GM10266 (cell line): ENCODE results near the gene TSPOAP1.
A peak's percentile ranks its signal among the peaks of the same experiment; 100 is the strongest.

Experiments
- DNase-seq: peaks from one replicate; pipeline ENCODE4 v3.0.0; 2012; ENCODE audit errors: extremely low spot score
- CTCF ChIP-seq: IDR thresholded peaks from 2 replicates; pipeline ENCODE4 v1.5.1; 2012; ENCODE audit warnings: mild to moderate bottlenecking, low read depth; ENCODE audit not compliant: control insufficient read depth, insufficient read depth; ENCODE audit errors: missing control alignments

TSPOAP1 gene

GRCh38 chr17:58278661-58279015 is 50.0 kb downstream of the TSPOAP1 start:
- no peak for TF ChIP-seq CTCF
- peak; percentile 45 for DNase-seq

GRCh38 chr17:58277802-58278595 is 50.6 kb downstream of the TSPOAP1 start:
- TF ChIP-seq CTCF = no peak
- peak; percentile 19 for DNase-seq

- TF ChIP-seq CTCF = peak; percentile 43
- peak; percentile 61 for DNase-seq
These were observed 51.3 kb downstream of the TSPOAP1 start for GRCh38 chr17:58277107-58277801.

GRCh38 chr17:58276423-58276822 is 52.2 kb downstream of the TSPOAP1 start:
- DNase-seq = peak; percentile 26
- no peak for TF ChIP-seq CTCF

GRCh38 chr17:58275417-58275816 is 53.2 kb downstream of the TSPOAP1 start:
- DNase-seq = no peak
- no peak for TF ChIP-seq CTCF

GRCh38 chr17:58273453-58274104 is 55.0 kb downstream of the TSPOAP1 start:
- no peak for TF ChIP-seq CTCF
- no peak for DNase-seq
